ENCODE results near the gene NRG3. TPM values are rescaled to one million over a fixed set of nuclear protein-coding genes. Genes with fewer than 3 reads are reported as not detected.

Gene NRG3
- total and polyA plus RNA-seq, 2 of the 4 experiments (the other 2 are of a cell fraction), result not detected

DNA sequence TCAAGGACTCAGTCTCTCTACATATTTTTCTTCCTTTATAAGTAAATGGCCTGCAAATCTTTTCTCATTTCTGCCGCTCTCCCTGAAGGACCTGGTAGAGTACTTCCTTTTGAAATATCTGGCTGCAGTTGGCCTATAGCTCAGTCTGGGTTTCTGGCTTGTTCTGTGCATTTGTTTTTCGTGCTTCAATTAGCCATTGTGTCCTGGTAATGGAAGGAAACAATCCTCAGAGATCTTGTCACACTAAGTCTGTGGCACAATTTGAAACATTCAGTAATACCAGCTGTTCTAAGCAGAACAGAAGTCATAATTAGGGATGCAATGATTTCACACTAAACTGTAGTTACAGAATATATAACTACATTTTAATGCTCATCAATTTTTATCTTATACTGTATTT lies 545.0 kb downstream of the NRG3 start:
- POLR2A ChIA-PET (ENCODE audit: unreplicated experiment), result no interaction called here
- dilution Hi-C loops (cut with HindIII; ENCODE audit: low sequenced_read_pairs, unreplicated experiment), result no loop called here
- no peaks in the 10 kb centered on the region for H3K27me3 ChIP-seq (ENCODE audit: control insufficient read depth, insufficient read depth, low read length)
- in situ Hi-C loops (cut with MboI; ENCODE audit: low sequenced_read_pairs), result no loop called here
- H2BK15ac ChIP-seq (ENCODE audit: low read depth, low read length), result no peak overlapping the region
- DNase-seq (no peak), ATAC-seq (ENCODE audit: low read depth) (no peak)
- no peaks in the 10 kb centered on the region for H3K79me1 ChIP-seq (ENCODE audit: low read depth in 1 of 2, low read length in 2 of 2)
- H4K91ac ChIP-seq (ENCODE audit: insufficient read depth, low read depth, low read length), result no peak overlapping the region
- TF ChIP-seq, protein P1, sequence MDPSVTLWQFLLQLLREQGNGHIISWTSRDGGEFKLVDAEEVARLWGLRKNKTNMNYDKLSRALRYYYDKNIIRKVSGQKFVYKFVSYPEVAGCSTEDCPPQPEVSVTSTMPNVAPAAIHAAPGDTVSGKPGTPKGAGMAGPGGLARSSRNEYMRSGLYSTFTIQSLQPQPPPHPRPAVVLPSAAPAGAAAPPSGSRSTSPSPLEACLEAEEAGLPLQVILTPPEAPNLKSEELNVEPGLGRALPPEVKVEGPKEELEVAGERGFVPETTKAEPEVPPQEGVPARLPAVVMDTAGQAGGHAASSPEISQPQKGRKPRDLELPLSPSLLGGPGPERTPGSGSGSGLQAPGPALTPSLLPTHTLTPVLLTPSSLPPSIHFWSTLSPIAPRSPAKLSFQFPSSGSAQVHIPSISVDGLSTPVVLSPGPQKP (IDR thresholded peaks at IDR 0.05; ENCODE audit: borderline replicate concordance, low read depth, low read length), result no peak
- H3K4me2 ChIP-seq (ENCODE audit: low read depth, low read length), result no peak overlapping the region
- no peak overlapping the region for H3K9ac ChIP-seq (ENCODE audit: low read depth, low read length)
- no peak overlapping the region for H2BK120ac ChIP-seq (ENCODE audit: low read depth, low read length)
- no peak overlapping the region for H4K8ac ChIP-seq (ENCODE audit: low read depth in 2 of 2, low read length in 2 of 2)
- no peak overlapping the region for H2AFZ ChIP-seq (replicated peaks; ENCODE audit: low read length, poor library complexity)
- H2BK20ac ChIP-seq (ENCODE audit: low read depth, low read length), result no peak overlapping the region
- no peak overlapping the region for H3K23ac ChIP-seq (ENCODE audit: low read depth, low read length)
- no peak overlapping the region for H2BK5ac ChIP-seq (ENCODE audit: low read depth, low read length, poor library complexity, severe bottlenecking)
- no peak overlapping the region for H4K5ac ChIP-seq (ENCODE audit: low read depth, low read length)
- no peak overlapping the region for H2AK5ac ChIP-seq (ENCODE audit: low read depth, low read length)
- no peaks in the 10 kb centered on the region for H3K9me1 ChIP-seq (ENCODE audit: insufficient read depth, low read length)
- H3K27ac ChIP-seq (ENCODE audit: insufficient read depth, low read length), result no peak overlapping the region
- H3K4me1 ChIP-seq (ENCODE audit: control insufficient read depth, insufficient read depth, low read length), result no peaks in the 10 kb centered on the region
- H3K56ac ChIP-seq (ENCODE audit: extremely low read depth, insufficient read depth, low read length), result no peak overlapping the region
- intact Hi-C loops (cut with micrococcal nuclease), result no loop called here
- H3K36me3 ChIP-seq (ENCODE audit: control insufficient read depth, insufficient read depth, low read length), result no peaks in the 10 kb centered on the region
- no peaks in the 10 kb centered on the region for H3K9me3 ChIP-seq (ENCODE audit: control insufficient read depth, insufficient read depth, low read length)
- CTCF ChIA-PET, result no interaction called here
- H3K4ac ChIP-seq (ENCODE audit: low read depth, low read length), result no peak overlapping the region
- no peak overlapping the region for H3K18ac ChIP-seq (ENCODE audit: low read depth, low read length)
- H2AK9ac ChIP-seq (replicated peaks; ENCODE audit: low read depth, low read length, poor library complexity), result no peak overlapping the region
- BruUV-seq (replicated peaks), result no TSS peak
- no CpG with 5 or more reads among the region's 2 CpGs for WGBS, 2 experiments (ENCODE audit: extremely low coverage in 2 of 2, insufficient read length in 1 of 2)
- no peak overlapping the region for H3K14ac ChIP-seq (replicated peaks; ENCODE audit: low read depth, low read length)
- H3K4me3 ChIP-seq (ENCODE audit: insufficient read depth, low read depth, low read length), result no peak overlapping the region
- H4K20me1 ChIP-seq (ENCODE audit: insufficient read depth, low read length), result no peaks in the 10 kb centered on the region

Data from IMR-90 (cell line).